ENCODE results near the gene TUBB6.

TUBB6 gene

DNA sequence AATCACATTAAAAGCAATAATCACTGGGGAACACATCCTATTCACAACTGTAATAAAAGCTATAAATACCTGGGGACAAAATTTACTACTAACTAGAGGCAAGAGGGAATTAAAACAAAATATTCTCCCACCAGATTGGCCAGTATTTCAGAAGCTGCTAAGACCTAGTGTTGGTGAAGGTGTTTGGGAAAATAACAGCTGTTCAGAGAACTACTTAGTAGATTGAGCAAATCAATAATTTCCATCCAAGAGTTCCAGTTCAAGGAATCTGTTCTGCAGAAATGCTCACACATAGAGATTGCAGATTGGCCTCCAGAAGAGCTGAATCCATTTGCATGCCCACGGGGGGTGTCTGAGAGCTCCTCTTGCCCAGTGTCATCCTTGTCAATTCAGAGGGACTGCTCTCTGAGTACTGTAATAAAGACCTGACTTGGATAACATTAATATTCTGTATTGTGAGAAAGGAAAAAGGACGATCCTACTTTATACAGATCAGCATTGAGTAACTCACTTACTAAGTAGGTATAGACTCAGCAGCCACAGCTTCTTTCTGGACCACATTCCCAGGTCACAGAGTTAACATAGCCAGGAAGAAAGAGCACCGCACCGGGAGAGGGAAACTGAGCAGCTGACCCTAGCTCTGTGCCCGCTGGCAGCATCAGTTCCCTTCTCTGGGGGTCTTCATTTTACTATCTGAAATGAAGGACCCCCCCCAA is 5.6 kb downstream of the TUBB6 start:
- DNase-seq (ENCODE audit: low read depth in 3 of 3, low spot score in 1 of 3): no peak

DNA sequence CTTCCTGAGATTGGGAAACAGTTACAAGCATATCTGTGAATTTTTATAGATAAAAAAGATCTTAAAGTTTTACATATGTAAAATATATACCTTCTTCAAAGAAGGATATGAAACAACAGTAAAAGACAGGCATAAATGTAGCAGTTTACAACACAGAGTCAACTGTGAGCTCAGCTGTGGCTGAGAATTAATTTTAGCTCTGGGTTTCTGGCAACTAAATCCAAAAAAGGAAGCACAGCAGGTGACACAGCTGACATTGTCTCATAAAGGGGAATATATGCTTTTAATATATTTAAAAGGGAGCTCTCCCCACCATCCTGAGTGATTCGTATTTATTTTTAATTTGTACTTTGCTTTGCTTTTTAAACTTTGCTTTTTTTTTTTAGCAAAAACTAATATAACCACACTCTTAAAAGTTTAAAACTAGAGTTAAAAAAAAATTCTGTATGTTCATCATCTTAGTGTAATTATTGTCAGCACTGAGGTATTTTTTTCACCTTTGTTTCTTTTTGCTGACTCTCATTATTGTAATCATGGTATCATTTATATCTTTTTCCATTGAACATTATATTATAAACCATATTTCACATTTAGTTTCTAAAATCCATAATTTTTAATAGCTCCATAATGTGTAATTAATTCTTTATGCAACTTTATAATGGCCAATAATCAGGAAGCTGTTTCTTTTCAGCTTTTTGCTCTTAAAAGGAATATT is 6.7 kb downstream of the TUBB6 start:
- DNase-seq (ENCODE audit: low read depth in 3 of 3, low spot score in 1 of 3): no peak

DNA sequence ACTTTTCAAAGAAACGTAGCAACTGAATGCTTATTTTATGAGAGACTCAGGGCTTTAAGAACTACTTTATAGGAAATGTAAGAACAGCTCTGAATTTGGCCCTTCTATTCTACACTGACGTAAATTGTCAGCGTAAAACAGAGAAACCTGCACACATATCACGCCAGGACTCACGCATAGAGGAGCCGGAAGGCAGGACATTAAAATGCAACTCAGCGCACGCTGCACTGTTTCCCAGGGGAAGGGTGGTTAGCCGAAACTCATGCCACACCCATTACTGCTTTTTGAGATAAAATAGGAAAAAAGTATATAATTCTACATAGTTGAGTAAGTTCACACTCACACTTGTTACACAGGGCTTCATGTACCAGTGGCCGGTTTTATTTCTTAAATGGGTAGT is 7.4 kb downstream of the TUBB6 start:
- no peak for DNase-seq (ENCODE audit: low read depth in 3 of 3, low spot score in 1 of 3)

DNA sequence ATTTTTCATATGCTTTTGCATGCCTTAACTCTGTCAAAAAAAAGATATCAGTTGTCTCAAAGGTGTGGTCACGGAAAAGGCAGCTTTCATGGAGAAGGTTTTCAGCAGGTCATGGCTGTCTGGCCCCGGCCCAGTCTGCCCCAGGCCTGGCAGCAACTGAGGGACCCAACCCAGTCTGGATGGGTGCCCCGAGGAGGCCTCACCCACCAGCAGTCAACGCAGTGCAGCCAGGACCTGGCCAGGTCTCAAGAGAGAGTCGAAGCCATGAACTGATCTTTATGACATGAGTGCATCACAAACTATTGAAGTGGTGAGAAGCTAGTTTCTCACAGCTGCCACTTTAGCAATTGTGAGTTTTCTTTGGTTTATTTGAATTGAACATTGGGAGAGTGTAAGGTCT is 7.9 kb downstream of the TUBB6 start:
- no peak for DNase-seq (ENCODE audit: low read depth in 3 of 3, low spot score in 1 of 3)

DNA sequence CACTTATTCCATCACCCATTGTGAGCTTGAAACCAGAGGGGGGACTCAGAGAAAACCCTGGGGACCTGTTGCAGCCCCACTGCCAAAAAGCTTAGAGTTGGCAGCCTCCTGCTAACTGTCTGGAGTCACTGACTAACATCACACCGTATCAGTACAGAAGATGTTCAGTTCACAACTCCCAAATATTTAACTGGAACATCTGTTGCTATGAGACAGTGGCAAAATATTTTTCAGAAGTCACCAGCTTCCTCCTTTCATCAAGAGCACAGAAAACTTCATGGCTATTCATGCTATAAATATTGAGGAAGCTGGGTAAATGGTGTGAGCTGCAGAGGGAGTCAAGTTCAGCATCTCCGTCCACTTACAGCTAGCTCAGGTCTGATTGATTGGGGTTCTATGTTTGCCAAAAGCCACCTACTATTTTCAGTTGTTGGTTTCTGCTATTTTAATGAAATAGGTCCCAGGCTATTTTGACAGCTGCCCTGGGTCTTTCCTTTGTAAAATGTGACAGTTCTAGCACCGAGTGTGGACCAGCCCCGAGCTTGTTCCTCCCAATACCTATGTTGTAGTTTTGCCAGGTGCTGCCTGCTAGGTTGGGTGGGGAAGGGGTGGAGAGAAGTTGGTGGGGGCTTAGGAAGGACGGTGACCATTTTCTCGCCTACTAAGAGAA is 9.8 kb downstream of the TUBB6 start:
- DNase-seq (ENCODE audit: low read depth in 3 of 3, low spot score in 1 of 3): no peak

DNA sequence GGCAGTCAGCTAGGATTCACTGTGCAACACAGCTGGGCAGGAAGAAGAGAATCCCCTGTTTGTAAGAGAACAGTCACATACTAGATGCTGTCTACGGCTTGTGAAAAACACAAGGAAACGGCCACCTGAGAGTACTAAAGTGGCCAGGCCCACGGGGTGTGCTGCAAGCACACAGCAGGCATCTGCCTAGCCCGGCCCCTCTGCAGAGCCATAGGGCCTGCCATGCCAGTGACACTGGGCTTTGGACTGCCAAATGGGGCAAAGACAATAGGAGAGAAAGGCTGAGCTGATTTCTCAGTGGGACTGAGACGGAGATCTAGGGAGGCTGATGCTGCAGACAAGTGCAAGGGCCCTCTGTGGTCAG is 10.3 kb downstream of the TUBB6 start:
- no peak for DNase-seq (ENCODE audit: low read depth in 3 of 3, low spot score in 1 of 3)

DNA sequence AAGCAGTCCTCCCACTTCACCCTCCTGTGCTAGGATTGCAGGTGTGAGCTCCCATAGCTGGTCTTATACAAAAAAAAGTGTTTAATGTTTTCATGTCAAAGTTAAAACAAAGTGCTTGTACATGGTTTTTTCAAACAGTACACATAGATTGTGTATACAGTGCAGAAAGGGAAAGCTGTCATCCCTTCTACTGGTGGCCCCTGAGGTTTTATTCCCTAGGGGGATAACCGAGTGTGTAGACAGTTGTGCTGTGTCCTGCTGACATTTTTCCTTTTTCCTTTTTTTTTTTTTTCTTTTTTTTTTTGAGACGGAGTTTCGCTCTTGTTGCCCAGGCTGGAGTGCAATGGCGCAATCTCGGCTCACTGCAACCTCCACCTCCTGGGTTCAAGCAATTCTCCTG is 10.8 kb downstream of the TUBB6 start:
- DNase-seq (ENCODE audit: low read depth in 3 of 3, low spot score in 1 of 3): no peak

DNA sequence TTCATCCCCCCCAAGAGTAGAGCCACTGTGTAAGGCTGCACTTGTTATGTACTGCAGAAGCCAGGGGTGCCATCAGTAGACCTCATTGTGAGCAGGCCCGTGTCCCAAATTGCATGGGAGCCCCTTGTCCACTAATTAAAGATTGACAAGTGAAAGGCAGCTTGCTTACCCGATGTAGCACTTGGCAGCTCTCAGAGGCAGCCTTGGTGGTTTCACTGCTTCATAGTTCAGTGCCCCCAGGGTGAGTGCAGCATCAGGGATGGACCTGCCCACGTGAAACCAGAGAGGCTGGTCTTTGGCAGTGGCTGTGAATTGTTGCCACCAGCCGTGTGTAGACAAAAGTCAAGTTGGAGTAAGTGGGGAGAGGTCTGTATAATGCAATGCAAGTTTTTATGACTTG is 13.3 kb downstream of the TUBB6 start:
- no peak for DNase-seq (ENCODE audit: low read depth in 3 of 3, low spot score in 1 of 3)

DNA sequence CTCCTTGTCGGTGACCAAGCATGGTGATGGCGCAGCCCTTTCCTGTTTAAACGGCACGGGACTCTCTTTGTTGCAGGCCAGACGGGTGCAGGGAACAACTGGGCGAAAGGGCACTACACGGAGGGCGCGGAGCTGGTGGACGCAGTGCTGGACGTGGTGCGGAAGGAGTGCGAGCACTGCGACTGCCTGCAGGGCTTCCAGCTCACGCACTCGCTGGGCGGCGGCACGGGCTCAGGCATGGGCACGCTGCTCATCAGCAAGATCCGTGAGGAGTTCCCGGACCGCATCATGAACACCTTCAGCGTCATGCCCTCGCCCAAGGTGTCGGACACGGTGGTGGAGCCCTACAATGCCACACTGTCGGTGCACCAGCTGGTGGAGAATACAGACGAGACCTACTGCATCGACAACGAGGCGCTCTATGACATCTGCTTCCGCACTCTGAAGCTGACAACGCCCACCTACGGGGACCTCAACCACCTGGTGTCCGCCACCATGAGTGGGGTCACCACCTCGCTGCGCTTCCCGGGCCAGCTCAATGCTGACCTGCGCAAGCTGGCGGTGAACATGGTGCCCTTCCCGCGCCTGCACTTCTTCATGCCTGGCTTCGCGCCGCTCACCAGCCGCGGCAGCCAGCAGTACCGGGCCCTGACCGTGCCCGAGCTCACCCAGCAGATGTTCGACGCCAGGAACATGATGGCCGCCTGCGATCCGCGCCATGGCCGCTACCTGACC is 17.1 kb downstream of the TUBB6 start:
- no peak for DNase-seq (ENCODE audit: low read depth in 3 of 3, low spot score in 1 of 3)

DNA sequence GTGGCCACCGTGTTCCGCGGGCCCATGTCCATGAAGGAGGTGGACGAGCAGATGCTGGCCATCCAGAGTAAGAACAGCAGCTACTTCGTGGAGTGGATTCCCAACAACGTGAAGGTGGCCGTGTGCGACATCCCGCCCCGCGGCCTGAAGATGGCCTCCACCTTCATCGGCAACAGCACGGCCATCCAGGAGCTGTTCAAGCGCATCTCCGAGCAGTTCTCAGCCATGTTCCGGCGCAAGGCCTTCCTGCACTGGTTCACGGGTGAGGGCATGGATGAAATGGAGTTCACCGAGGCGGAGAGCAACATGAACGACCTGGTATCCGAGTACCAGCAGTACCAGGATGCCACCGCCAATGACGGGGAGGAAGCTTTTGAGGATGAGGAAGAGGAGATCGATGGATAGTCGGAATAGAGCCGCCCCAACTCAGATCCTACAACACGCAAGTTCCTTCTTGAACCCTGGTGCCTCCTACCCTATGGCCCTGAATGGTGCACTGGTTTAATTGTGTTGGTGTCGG is 17.7 kb downstream of the TUBB6 start:
- DNase-seq (ENCODE audit: low read depth in 3 of 3, low spot score in 1 of 3): no peak

DNA sequence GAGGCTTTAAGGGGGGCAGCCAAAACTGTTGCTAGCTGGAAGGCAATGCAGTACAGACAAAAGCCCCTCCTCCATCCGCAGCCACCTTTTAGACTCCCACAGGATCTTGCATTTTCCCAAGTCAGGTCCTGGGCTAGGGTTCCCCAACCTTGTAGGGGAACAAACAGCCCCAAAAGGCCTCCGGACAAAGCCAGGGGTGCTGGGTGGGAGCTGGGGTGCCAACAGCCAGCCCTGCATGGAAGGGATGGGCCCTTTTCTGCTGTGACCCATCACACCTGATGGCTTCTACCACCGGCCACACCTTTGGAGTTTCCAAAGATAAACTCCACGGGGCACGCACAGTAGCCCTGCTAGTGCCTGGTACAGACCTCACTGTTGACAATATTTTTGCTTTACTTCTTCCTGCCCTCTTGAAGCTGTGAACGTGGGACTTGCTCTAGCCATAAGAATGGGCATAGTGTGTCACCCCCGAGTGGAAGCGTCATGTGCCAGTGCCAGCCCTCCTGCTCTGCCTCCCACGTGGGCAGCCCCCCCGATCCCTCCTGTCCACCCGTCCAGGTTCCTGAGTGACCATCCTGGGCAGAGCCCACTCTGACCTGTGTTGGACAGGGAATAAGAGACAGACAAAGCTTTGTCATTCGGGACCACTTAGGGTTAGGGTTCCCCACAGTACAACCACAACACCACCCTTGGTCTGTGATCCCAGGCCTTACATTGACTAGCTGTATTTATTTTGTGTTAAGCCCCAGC is 18.8 kb downstream of the TUBB6 start:
- DNase-seq (ENCODE audit: low read depth in 3 of 3, low spot score in 1 of 3): no peak

DNA sequence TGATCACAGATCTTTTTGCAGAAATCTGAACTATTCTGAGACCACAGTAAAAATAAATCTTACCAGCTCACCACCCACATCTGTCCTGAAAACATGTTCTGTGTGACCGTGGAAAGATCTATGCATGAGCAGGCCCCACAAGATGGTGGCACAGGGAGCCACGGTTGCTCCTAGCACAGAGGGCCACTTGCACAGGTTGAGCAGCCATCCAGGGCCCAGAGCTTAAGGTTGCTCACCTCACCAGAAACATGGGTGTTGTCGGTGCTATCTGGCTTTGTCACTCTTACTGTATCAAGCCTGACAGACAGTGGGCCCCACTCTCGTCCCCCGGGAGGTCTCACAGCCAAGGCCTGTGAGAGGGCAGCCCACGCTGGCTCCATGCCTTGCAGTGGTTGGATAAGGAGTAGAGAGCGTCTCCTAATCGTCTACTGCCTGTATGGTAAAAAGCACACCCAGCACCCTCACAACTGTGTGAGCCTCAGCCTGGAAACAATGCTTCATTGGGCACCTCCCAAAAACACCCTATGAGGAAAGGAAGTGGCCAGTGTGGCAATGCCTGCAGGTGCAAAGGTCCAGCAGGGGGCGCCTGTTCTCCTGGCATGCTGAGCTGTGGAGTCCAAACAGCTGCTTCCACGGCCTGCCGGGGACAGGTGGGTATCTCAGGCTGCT is 19.6 kb downstream of the TUBB6 start:
- DNase-seq (ENCODE audit: low read depth in 3 of 3, low spot score in 1 of 3): peak; percentile 7 to 58 (median 24)

DNA sequence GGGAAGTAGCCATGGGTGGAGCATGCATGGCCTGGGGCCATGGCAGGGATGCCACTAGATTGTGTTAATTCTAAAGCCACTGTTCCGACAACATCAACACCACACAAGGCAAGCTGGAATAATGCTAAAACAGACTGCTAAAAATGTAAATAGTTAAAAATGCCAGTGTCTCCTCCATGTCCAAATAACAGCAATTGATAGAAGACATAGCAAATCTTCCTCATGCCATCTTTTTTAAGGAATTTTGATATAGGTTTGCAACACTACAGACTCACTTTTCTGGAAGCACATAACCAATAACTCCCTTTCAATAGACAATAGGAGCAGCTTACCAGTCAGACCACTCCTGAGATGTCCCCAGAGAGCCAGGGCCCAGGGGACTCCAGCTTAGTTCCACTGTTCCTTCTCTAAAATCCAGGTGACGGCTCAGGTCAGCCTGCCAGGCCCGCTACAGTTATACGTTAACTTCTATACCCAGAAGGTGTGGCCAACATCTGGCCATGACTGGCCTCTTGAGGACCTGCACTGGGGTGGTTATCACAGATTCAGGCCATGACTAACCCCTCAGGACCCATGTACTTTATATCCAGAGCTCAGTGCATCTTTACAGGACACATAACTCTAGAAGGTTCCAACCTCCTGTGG is 20.3 kb downstream of the TUBB6 start:
- DNase-seq (ENCODE audit: low read depth in 3 of 3, low spot score in 1 of 3): no peak

DNA sequence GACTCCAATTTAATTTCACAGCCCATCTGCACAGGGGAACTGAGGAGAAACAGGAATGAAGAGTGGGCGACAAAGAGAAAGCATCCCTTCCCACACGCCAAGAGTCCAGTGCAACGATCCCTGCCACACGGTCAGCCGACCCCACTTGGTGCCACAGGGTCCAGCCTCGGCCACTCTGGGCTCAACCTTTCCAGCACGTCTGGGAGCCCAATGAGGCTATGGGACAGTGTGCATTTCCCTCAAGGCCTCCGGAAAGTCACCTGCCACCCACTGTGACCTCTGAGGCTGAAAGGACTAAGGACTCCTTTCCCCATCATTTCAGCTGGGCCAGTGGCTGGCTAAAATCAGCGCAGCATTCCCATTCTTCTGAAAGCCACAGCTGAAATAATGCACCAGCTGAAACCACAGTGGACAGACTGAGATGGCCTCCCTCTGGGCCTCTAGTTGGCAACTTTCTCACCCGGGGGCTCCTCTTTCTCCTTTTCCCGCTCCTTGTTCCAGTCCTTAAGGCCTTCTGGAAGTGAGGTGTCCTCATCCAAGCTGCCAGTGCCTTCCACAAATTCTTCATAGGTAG is 21.2 kb downstream of the TUBB6 start:
- no peak for DNase-seq (ENCODE audit: low read depth in 3 of 3, low spot score in 1 of 3)

DNA sequence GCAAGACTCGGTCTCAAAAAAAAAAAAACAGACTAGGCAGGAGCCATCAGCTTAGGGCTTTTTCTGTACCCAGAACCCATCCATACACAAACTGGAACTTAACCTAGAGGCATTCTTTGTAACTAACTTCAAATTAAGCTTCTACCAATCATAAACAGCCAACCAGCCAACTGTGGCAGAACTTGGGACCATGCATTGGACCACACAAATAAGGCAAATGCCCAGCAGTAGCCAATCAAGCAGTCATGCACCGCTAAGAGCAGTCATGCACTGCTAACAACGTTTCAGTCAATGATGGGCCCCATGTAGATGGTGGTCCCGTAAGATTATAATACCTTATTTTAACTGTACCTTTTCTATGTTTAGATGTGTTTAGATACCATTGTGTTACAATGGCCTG is 22.7 kb downstream of the TUBB6 start:
- DNase-seq (ENCODE audit: low read depth in 3 of 3, low spot score in 1 of 3): no peak

DNA sequence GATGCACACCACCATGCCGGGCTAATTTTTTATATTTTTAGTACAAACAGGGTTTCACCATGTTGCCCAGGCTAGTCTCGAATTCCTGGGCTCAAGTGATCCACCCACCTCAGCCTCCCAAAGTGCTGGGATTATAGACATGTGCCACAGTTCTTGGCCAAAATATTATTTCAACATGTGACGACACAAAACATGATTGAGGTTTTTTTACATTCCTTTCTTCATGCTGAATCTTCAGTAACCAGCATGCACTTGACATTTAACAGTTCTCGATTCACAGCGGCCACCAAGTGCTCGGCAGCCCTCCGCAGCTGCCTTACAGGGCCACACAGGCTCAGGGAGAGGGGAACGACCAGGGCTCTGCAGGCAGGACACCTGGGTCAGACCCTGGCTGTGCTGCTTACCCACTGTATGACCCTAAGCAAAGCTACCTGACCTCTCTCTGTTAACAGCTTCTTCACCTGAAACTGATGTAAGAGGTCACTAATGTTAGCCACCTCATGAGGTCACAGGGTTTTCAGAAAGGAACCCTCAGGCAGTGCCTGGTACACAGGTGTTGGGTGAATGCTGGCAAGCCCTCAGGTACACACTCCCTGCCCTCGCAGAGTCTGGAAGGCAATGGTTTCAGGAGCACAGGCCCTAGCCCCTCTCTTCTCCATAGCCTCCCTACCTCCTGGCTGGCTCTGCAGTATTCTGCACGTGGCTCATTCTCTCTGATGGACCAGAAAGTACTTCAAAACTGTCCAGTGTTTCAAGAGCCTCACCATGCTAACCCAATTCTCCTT is 25.7 kb downstream of the TUBB6 start:
- no peak for DNase-seq (ENCODE audit: low read depth in 3 of 3, low spot score in 1 of 3)

DNA sequence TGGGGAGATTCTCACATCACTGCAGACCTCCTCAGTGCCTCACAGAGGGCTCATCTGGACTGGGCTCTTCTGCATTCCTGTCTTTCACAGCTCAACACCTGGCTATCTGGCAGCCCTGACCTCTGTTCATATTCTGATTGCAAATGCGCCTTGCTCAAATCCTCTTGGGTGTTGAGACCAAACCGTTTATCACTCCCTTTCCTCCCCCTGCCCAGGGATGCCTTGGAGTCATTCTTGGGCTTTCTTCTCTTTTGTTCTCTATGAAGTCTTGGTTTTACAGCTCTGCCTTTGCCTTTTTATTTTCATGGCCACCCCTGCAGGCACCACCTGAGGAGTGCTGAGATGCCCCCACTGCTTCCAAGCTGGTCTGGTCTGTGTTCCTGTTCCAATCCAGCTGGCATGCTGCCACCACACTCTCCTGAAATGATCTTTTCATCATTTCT is 26.3 kb downstream of the TUBB6 start:
- no peak for DNase-seq (ENCODE audit: low read depth in 3 of 3, low spot score in 1 of 3)

DNA sequence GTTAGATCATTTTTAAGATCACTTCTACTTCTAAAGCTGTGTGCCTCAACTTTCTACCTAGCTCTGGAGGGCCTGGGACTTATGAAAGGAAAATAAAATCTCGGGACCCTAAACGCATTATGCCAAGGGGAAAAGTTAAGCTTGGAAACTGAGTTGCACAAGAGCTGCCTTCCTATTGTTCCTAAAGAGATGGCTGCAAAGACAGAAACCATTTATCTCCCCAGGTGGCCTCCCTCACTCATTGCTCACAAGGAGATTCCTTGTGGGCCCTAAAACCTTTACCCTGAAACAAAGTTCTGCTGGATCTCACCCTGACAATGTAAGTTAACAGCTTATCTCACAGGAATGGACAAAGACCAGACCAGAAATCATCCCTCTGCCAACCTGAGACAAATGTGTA is 26.8 kb downstream of the TUBB6 start:
- no peak for DNase-seq (ENCODE audit: low read depth in 3 of 3, low spot score in 1 of 3)

DNA sequence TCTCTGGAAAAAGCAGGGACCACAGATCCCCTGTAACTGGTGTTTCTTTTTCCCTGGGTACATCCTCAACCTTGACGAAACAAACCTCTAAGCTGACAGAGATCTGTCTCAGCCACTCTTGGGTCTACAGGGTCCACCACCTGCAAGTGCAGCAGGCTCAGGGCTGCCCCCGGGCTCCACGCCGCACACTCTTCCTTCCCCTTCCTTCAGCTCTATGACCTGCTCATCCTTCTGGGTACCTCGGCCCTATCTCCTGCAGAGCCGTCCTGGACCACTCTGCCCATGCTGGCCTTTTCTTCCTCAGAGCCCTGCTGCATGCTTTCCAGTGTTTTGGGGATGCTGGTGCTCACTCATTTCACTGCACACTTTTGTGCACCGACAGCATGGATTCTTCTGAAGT is 27.5 kb downstream of the TUBB6 start:
- DNase-seq (ENCODE audit: low read depth in 3 of 3, low spot score in 1 of 3): no peak

Data from stimulated activated CD4-positive, alpha-beta T cell treated with anti-CD3 and anti-CD28 coated beads, TNF-alpha, amount 100 ng/mL, for 1 hour (primary cell).